DMS153 (cell line): ENCODE measurements around the gene HNRNPA3.
A peak's percentile ranks its signal among the peaks of the same experiment; 100 is the strongest.
"Not testable (repeated sequence)": the region's sequence is repeated elsewhere in the genome, so short reads cannot be mapped to it uniquely, and the experiment has no call there.

Experiments
- DNase-seq: peaks from one replicate; lab custom pipeline; 2025; lab: John Stamatoyannopoulos, UW

HNRNPA3 gene

DNA sequence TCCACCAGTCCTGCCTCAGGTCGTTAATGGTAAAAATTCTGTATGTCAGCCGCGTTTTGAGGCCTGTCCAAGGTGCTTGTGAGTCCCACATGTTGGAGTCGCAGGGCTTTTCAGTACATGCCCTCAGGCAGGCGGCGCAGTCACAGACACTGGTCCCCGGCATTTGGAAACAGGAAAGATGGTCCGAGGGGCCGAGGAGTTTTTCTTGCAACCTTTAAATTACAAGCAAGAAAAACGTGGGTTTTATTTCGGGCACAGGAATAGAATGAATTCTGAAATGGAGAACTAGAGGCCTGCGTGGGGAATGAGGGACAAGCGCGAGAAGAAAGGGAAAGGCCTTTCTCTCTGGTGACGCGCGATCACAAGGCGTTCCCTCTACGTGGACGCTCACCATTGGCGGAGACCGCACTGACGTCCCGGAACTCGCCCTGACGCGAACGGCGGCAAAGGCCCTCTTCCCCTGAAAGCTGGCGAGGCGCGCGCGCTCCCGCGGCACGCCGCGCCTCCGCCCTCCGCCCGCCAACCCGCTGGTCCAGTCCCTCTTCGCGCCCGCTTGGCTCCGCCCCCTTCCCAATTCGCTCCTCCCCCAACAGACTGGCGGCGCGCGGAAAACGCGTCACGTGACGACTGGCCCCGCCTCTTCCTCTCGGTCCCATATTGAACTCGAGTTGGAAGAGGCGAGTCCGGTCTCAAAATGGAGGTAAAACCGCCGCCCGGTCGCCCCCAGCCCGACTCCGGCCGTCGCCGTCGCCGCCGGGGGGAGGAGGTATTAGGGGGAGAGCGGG, at the start of gene HNRNPA3:
Gene HNRNPA3, plus strand, starts transcription at position 689 of the 785 bp plus-strand sequence. Its CDS starts 6 bp downstream, at position 695.
- DNase-seq, result peak; percentile 97

DNA sequence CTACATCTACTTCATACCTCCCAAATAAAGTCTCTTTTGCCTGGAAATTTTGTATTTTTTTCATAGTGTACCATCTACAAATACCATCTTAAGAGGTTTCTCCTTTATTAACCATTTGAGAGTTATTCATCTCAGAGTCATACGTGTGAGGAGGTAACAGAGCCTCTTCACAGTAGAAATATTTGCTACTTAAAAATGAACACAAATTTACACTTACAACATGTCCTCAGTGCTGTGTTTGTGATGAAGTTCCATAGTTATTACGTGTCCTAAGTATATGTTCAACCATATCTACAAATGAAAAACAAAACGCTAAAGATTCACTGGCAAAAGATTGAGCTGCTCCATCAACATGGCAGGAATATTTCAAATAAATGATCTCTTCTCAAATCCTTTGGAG, 48.5 kb upstream of the HNRNPA3 start:
- no peak for DNase-seq

DNA sequence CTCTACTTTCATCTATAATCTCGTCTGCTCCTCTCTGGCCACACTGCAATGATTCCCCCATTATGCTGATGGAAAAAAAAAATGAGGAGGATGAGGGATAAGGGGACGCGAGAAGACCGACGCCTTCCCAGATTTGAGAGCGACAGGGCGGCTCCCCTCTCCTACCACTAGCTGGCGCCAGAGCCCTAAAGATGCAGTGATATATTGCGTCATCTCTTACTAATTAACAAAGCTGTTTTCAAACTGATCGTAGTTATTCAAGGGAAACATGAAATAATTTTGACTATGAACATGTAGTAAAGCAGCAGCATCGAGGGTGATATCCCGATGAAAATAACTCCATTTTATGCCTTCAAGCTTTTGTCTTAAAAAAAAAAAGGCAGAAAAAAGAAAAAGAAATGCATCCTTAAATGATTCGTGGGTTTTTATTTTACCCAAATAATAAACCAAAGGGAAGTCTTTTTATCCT, 48.0 kb upstream of the HNRNPA3 start:
- peak; percentile 76 for DNase-seq

DNA sequence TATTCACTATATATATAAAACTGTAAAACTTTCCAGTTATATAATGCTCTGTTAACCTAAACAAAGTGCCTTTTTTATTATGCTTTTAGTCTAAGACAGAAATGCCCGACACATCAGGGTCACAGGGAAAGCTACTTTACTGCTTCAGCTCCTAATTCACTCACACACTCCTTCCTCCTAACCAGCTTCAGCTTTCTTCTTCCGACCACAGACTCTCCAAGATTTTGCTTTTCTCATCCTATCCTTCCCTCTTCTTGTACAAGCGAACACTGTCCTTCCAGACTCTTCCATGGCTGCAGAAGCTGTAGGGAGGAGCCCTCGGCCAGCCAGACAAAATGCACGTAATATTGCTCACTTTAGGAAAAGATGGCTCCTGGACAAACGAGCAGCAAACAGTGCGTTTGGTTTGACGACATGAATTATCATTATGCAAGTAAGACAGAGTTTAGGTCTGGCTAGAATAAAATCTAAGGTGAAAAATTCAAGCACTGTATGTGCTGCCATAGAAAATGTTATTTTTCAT, 47.5 kb upstream of the HNRNPA3 start:
- DNase-seq, result peak; percentile 25

DNA sequence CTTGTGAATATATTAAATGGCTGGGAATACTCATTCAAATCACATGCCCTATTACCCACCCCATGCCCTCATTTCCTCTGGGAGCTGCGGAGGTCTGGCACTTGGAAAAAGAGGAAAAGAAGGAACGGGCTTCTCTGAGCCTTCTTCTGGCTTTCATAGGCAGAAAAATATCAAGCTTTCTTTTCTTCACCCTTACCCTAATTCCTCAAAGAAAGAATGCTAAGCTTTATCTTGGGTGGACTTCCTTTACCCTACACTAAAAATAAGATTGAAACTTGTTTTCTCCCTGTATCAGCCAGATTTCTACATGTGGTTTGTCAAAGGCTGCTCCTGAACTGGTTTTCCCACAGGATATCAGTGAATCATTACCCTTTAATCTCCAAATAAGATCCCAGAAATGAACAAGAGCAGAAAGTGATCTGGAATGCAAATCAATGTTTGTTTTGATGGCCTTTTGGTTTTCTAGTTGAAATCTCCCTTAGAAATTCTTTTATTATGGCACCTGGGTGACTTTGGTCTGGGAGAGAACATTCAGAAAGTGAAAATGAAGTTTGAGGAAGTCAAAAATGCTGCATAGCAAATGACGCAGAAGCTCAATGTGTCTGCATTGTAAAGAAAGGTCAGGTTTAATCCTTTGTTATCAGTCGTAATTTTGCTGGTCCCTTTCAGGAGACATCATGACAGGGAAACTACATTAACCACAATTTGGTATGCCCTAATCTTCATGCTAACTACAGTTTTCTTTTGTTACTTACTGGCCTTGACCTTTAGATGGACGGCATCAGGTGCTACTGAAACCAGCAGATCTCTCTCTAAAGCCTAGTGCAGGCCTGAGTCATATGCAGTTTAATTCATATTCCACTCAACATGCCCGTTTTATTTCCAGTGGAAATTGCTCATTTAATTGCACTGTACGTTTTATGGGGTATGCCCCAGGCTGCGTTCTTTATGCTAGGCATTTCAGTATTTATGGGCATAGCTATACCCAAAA, 46.6 kb upstream of the HNRNPA3 start:
- peak; percentile 46 for DNase-seq

DNA sequence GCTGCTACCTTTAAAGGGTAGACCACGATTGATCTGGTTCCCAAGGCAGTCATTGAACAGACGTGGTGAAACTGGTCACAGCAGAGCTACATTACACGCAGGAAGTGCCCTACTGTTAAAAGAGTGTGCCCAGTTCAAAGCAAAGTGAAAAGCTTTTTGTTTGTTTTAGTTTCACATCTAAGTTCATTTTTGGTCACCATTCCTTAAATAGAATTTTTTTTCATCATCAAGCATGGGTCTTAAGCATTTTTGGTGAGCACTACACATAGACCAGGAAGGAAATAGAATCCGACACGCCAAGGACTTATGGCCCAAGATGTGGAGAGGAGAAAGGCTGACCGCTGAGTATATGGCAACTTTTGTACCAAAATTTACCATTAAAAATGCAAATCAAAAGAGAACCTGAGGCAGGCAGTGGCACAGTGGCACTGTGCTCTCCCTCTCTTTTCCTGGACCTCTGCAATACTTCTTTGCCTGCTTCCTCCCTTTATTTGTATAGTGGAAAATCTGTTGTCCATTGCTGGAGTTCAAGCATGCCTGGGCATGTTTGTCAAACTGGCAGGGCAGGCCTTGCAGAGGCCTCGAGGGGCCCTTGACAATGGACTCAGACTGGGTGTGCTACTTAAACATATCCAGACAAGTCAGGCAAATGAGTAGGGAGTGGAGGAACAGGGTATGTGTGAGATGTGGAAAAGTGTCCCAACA, 42.6 kb upstream of the HNRNPA3 start:
- DNase-seq, result peak; percentile 98

DNA sequence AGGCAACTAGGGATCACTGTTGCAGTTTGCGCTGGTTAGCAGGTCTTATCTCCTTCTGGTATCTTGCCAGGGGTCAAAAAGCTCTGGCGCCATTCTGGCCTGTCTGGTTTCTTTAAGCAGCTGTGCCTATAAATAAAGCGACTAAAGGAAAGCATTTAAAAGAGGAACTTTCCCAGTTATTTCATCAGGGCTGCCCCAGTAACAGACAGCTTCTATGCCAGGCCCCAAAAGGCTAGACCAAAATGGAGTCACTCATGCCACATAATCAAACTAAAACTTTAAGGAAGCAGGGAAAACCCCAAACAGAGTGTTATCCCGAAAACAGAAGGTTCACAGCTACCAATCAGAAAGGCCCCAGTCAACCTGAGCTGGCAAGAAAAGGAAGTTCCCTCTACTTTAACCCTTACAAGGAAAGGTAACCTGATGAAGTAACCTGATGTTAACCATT, 41.2 kb upstream of the HNRNPA3 start:
- no peak for DNase-seq

DNA sequence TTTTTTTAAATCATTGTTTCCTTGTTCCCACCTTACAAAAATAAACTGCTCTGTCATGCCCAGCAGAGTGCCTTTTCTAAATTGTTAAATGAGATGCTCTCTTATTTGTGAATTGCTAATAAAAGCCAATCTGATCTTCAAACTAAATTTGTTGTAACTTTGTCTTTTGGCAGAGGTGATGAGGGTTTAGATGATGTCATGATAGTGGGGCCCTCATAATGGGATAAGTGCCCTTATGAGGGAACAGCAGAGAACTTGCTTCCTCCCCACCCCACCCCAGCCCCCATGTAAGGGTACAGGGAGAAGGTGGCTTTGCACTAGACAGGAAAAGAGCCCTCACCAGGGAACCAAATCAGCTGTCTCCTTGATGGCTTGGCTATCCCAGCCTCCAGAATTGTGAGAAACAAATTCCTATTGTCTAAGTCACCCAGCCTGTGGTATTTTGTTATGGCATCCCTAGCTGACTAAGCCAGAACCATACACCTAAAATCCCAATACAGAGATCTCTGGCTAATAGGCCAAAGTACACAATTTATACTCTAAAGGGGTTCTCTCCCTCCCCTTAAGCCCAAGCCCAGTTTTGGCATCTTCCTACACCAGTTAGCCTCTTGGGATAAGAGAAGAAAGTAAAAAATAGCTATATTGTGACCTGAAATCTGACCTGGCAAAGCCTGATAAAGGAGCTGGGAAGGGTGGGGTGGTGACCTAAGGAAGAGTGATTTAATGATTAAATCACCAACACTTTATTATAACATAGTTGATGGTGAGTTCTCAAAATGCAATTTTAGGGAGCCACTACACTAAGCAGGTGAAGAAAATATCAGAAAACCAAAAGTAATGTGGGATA, 40.3 kb upstream of the HNRNPA3 start:
- no peak for DNase-seq

DNA sequence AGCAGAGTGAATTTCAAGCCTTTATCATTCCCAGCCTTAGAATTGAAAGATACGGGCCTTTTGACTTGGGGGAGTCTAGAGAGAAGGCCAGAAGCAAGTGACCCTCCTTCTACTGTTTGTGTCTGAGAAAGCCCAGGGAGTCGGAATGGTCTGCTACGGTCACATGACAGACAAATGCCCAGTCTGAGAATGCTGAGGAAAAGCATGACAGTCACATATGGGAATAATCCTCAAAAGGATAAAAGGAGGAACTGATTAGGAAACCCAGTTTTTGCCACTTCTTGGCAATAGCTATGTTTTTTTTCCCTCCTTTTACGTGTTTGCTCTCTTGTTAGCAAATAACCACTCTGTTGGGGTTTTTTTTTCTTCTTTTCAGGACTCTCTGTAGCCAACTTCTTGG, 38.1 kb upstream of the HNRNPA3 start:
- DNase-seq, result no peak

DNA sequence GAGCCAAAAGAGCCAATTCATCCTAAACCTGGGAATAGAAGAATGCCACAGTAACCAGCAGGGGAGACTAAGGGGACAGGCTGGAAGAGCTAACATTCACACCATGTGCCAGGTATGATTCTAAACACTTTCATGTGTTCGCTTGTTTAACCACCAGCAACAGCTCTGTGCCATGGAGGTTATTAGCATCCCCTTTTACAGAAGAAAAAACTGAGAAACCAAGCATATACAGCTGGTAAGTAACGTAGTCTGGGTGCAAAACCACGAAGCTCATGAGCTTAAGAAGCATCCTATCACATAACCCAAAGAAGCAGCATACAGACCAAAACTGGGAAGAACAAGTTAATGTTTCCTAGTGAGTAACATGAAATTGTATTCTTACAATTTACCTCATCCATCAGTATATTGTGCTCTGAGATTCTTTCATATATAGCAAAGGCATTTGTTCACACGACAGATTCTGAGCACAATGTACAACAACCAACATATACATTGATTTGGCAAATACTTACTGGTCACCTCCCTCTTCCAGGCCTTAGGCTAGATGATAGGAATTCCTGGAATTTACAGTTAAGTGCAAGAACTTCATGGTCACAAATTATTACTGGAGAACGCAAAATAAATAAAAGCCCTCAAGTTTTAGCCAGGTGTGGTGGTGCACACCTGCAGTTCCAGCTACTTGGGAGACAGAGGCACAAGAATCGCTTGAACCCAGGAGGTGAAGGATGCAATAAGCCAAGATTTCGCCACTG, 36.5 kb upstream of the HNRNPA3 start:
- no peak for DNase-seq

DNA sequence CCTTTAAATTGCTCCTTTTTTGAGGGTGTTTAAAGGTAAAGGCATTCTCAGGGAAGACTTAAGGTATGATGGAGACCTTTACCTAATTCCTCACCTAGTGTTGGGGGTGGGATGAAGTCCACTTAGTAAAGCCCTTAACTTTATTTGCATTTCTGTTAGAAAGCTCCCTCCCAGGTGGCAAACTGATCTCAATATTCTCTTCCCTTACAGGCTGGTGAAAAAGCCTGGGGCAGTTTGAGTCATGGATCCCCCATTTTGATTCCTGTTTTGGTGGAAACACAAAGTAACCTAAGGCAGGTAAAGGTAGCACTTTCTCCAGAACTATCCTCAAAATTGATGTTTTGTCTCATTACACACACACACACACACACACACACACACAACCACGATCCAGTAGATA, 33.8 kb upstream of the HNRNPA3 start:
- DNase-seq, result no peak

DNA sequence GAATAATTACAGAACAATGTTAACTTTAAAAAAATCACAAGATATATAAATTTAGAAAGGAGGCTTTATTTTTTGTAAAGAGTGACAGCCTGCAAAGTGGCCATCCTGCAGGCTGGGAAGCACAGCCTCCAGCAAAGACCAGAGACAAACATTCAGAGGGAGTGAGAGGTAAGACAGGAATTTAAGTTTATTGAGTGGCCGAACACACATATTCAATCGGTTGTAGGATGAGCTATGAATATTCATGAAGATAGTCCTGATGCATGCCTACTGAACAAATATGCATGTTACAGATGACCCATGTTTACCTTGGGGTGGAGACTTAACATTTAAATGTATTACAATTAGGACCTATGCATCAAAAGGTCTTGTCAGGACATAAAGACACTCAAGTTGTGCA, 33.4 kb upstream of the HNRNPA3 start:
- no peak for DNase-seq

DNA sequence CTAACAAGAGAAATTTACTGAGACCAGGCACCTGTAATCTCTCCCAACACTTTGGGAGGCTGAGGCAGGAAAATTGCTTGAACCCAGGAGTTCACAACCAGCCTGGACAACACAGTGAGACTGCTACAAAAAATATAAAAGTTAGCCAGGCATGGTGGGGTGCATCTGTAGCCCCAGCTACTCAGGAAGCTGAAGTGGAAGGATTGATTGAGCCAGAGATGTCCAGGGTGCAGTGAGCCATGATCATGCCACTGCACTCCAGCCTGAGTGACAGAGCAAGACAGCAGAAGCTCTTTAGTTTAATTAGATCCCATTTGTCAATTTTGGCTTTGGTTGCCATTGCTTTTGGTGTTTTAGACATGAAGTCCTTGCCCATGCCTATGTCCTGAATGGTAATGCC, 32.9 kb upstream of the HNRNPA3 start:
- DNase-seq, result not testable (repeated sequence)

DNA sequence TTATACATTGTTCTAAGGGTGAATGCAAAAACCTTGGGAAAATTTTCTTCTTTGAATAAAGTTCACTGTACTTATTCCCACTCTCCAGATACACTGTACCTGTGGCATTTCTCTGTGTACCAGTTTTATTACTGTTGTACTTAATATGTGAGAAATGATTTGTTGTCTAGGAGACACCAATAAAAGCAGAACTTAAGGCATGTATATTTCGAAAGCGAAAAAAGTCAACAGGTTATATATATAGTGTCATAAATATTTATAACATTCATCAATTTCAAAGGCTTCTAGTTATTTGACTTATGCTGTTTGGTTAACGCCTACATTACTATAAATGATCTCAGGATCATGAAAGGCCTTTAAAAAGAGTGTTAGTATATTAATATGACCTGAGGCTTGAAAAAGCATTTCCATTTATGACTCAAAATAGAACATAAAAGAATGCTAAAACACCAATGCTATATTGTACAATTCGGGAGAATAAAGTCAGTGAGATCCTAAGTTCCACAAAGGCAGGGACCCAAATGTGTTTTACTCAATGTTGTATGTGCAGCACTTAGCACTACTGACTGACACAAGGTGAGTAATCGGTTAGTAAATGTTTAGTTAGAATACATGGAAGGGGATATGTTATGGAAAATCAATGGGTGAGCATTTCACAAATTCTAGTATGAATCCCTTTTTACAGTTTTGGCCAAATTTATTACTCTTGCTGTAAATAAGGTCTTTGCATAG, 32.2 kb upstream of the HNRNPA3 start:
- no peak for DNase-seq

DNA sequence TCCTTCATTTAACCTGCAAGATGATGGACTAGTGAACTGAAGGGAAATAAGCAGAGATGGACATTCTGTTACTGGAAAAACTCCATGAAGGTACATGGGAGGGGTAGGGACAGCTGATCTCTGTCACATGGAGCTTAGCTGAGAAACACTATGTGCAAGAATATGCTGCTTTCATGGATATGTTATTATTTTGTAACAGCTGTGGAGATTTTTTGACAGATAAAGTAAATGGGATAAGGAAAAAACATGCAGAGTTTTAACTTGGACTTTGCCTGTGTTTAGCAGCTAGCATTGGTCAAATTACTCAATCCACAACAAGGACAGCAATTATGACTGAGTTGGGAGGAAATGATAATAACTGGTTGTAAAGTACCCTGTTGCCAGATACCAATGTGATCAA, 28.7 kb upstream of the HNRNPA3 start:
- DNase-seq, result no peak

DNA sequence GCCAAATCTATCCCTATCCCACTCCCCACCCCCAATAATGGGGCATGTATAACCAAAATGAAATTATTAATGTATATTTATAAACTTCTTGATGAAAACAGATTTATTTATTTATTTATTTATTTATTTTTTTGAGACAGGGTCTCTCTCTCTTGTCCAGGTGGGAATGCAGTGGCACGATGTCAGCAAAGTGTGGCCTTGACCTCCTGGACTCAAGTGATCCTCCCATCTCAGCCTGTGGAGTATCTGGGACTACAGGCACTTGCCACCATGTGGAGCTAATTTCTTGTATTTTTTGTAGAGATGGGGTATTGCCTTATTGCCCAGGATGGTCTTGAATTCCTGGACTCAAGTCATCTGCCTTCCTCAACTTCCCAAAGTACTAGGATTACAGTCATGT, 28.0 kb upstream of the HNRNPA3 start:
- DNase-seq, result no peak

DNA sequence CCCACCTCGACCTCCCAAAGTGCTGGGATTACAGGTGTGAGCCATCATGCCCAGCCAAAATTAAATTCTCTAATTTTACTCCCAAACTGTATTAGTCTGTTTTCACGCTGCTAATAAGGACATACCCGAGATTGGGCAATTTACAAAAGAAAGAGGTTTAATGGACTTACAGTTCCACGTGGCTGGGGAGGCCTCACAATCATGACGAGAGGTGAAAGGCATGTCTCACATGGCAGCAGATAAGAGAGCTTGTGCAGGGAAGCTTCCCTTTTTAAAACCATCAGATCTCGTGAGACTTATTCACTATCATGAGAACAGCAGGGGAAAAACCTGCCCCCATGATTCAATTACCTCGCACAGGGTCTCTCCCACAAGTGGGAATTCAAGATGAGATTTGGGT, 26.6 kb upstream of the HNRNPA3 start:
- DNase-seq, result not testable (repeated sequence)

DNA sequence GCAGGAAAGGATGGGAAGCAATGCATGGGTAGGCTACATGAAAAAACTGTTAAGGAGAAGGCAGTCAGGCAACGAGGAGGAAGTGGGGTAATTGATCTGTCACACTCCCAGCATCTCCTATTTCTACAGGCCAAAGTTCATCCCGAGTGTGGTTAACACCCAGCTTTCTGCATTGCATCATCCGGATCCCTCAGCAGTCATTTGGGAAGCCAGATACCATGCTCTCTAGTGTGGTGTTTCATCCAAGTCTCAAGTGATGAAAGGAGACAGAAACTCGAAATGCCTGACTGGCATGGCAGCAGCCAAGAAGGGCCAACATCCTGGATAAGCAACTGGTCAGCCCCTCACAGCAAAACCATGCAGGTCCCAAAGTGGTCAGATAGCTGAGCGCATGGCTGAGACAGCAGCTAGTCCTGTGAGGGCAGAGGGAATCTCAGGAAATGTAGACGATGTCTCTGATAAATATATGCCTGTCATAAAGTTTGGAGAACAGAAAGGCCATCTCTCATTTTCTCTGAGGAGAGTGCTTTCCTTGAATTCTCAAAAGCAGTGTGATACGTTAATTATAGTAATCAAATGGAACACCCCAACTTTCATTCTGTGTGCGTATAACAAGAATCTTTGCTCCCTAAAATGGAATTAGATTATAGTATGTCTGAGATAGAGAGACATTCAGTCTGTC, 24.8 kb upstream of the HNRNPA3 start:
- no peak for DNase-seq
